Neural cell (in vitro differentiated cells): ENCODE measurements around the gene C11orf91. TPM values are rescaled to one million over a fixed set of nuclear protein-coding genes. Genes with fewer than 3 reads are reported as not detected.

ENCODE experiments used
- H2AFZ ChIP-seq: fragments of 200-600, 300-800 bp; sonication (generic), shearing (Covaris generic); 2 replicates; pipeline ENCODE4 v1.6.0; 2014; ENCODE audit warnings: low read depth, mild to moderate bottlenecking, antibody characterized with exemption, low read length, moderate library complexity
- H3F3A ChIP-seq: fragments of 200-600 bp; shearing (Covaris generic); 2 replicates; pipeline ENCODE4 v1.6.1; 2016; ENCODE audit warnings: mild to moderate bottlenecking, moderate library complexity, mixed read lengths, antibody characterized with exemption, low read length; ENCODE audit not compliant: insufficient read depth, poor library complexity, severe bottlenecking
- H3K27ac ChIP-seq: fragments of 200-600, 300-800 bp; sonication (generic), shearing (Covaris generic); 2 replicates; pipeline ENCODE4 v1.5.1; 2014; ENCODE audit warnings: mild to moderate bottlenecking, low read length, moderate library complexity
- H3K27me3 ChIP-seq: fragments of 300-800, 200-600 bp; sonication (generic), shearing (Covaris generic); 2 replicates; pipeline ENCODE4 v1.6.0; 2014; ENCODE audit warnings: mild to moderate bottlenecking, low read depth, low read length, moderate library complexity; ENCODE audit not compliant: insufficient read depth
- H3K36me3 ChIP-seq: fragments of 300-800, 200-600 bp; sonication (generic), shearing (Covaris generic); 2 replicates; pipeline ENCODE4 v1.5.1; 2014; ENCODE audit warnings: mild to moderate bottlenecking, antibody characterized with exemption, low read length, moderate library complexity; ENCODE audit not compliant: insufficient read depth
- H3K4me2 ChIP-seq: fragments of 300-800, 200-600 bp; sonication (generic), shearing (Covaris generic); 2 replicates; pipeline ENCODE4 v1.6.0; 2014; ENCODE audit warnings: mild to moderate bottlenecking, low read length
- H3K4me3 ChIP-seq: fragments of 300-800, 200-600 bp; sonication (generic), shearing (Covaris generic); 2 replicates; pipeline ENCODE4 v1.5.1; 2014; ENCODE audit warnings: mild to moderate bottlenecking, low read length, moderate library complexity
- H3K79me2 ChIP-seq: fragments of 200-600 bp; shearing (Covaris generic); replicated peaks from 2 replicates; pipeline ENCODE4 v1.6.0; 2014; ENCODE audit warnings: mild to moderate bottlenecking, low read length, moderate library complexity; ENCODE audit not compliant: insufficient read depth
- H3K9ac ChIP-seq: fragments of 300-800, 200-600 bp; sonication (generic), shearing (Covaris generic); 2 replicates; pipeline ENCODE4 v1.6.1; 2016; ENCODE audit warnings: mild to moderate bottlenecking, low read length, mixed read lengths
- H3K9me2 ChIP-seq: fragments of 200-600 bp; shearing (Covaris generic); 2 replicates; pipeline ENCODE4 v1.6.1; 2016; ENCODE audit warnings: mild to moderate bottlenecking, low read length, mixed read lengths; ENCODE audit not compliant: insufficient read depth
- H3K9me3 ChIP-seq: fragments of 200-600, 300-800 bp; sonication (generic), shearing (Covaris generic); 2 replicates; pipeline ENCODE4 v1.6.1; 2016; ENCODE audit warnings: mild to moderate bottlenecking, mixed run types, low read length, moderate library complexity, mixed read lengths
- H4K20me1 ChIP-seq: fragments of 200-600 bp; shearing (Covaris generic); 2 replicates; pipeline ENCODE4 v1.6.1; 2016; ENCODE audit warnings: mild to moderate bottlenecking, mixed run types; ENCODE audit not compliant: insufficient read depth
- CTCF ChIP-seq: fragments of 450-650 bp; IDR thresholded peaks from 2 replicates; pipeline ENCODE4 v1.5.1; 2014; ENCODE audit warnings: antibody characterized with exemption, mild to moderate bottlenecking, moderate library complexity; ENCODE audit not compliant: poor library complexity, severe bottlenecking
- EP300 ChIP-seq: fragments of 450-650 bp; conservative IDR thresholded peaks from 2 replicates; pipeline ENCODE4 v1.6.1; 2014; ENCODE audit warnings: antibody characterized with exemption, mild to moderate bottlenecking, moderate library complexity; ENCODE audit not compliant: poor library complexity, severe bottlenecking
- EZH2 ChIP-seq: fragments of 200-600, 300-800 bp; shearing (Covaris generic), sonication (generic); IDR thresholded peaks from 2 replicates; pipeline ENCODE4 v1.6.1; 2014; ENCODE audit warnings: antibody characterized with exemption, low read length, borderline replicate concordance, mild to moderate bottlenecking; ENCODE audit not compliant: insufficient read depth, poor library complexity, severe bottlenecking
- MXI1 ChIP-seq: fragments of 450-650 bp; conservative IDR thresholded peaks from 2 replicates; pipeline ENCODE4 v1.6.1; 2014; ENCODE audit warnings: antibody characterized with exemption, mild to moderate bottlenecking; ENCODE audit not compliant: poor library complexity, severe bottlenecking
- POLR2AphosphoS5 ChIP-seq: IDR thresholded peaks from 2 replicates; pipeline ENCODE4 v1.6.1; 2012
- RAD21 ChIP-seq: fragments of 450-650 bp; conservative IDR thresholded peaks from 2 replicates; pipeline ENCODE4 v1.6.1; 2014; ENCODE audit warnings: antibody characterized with exemption, mild to moderate bottlenecking, moderate library complexity
- REST ChIP-seq: IDR thresholded peaks from 2 replicates; pipeline ENCODE4 v1.6.1; 2012; ENCODE audit warnings: borderline replicate concordance
- SMC3 ChIP-seq: fragments of 450-650 bp; conservative IDR thresholded peaks from 2 replicates; pipeline ENCODE4 v1.6.1; 2014; ENCODE audit warnings: antibody characterized with exemption, mild to moderate bottlenecking, moderate library complexity; ENCODE audit not compliant: poor library complexity
- TAF1 ChIP-seq: IDR thresholded peaks from 2 replicates; pipeline ENCODE4 v1.6.1; 2012; ENCODE audit warnings: low read depth
- polyA plus RNA-seq: library from polyadenylated mRNA; depleted of rRNA; stranded (reverse); fragments of >200 nt; gene quantifications from 2 replicates; pipeline ENCODE4 v1.2.3, GENCODE V29; 2014

C11orf91 gene
- polyA plus RNA-seq, 1 donor from 2014 or later, result not detected

GRCh38 chr11:33709466-33709865 is 8.8 kb upstream of the C11orf91 start:
- peaks cover 15% of the 10 kb centered on the region for H3K36me3 ChIP-seq

GRCh38 chr11:33708985-33709384 is 8.4 kb upstream of the C11orf91 start:
- Histone ChIP-seq H2AFZ (no peak overlapping the region), H3K9ac (no peak overlapping the region), H4K20me1 (no peaks in the 10 kb centered on the region), H3K4me2 (no peak overlapping the region), H3F3A (no peaks in the 10 kb centered on the region), H3K9me3 (no peaks in the 10 kb centered on the region), H3K36me3 (peaks cover 15% of the 10 kb centered on the region), H3K9me2 (no peaks in the 10 kb centered on the region), H3K4me3 (no peak overlapping the region), H3K27me3 (no peaks in the 10 kb centered on the region), H3K27ac (no peak overlapping the region), H3K79me2 (no peaks in the 10 kb centered on the region)
- TF ChIP-seq TAF1 (no peak), CTCF (no peak), RAD21 (no peak), REST (no peak), EZH2 (no peak), POLR2AphosphoS5 (no peak), MXI1 (no peak)

More at GRCh38 chr11:33709466-33709865, 8.8 kb upstream of the C11orf91 start:
- TF ChIP-seq SMC3 (no peak), REST (no peak), POLR2AphosphoS5 (no peak), MXI1 (no peak), EP300 (no peak), CTCF (no peak), RAD21 (no peak), TAF1 (no peak), EZH2 (no peak)
- Histone ChIP-seq H3K9me3 (no peaks in the 10 kb centered on the region), H3K9ac (no peak overlapping the region), H3K4me3 (no peak overlapping the region), H3K9me2 (no peaks in the 10 kb centered on the region), H3K27ac (no peak overlapping the region), H3K4me2 (no peak overlapping the region), H3K27me3 (no peaks in the 10 kb centered on the region), H3K79me2 (no peaks in the 10 kb centered on the region), H3F3A (no peaks in the 10 kb centered on the region), H2AFZ (no peak overlapping the region), H4K20me1 (no peaks in the 10 kb centered on the region)
